Activated CD8-positive, alpha-beta memory T cell treated with anti-CD3 and anti-CD28 coated beads for 48 hours (primary cell): ENCODE data around the gene STK33.

Source experiments
- DNase-seq, 3 experiments: peaks; one replicate each; pipeline ENCODE4 v3.0.0-alpha.2; 2020; ENCODE audit warnings: low read depth in 2 of 3, low spot score in 2 of 3

STK33 gene

GRCh38 chr11:8375932-8376331 lies 218.1 kb downstream of the STK33 start:
- DNase-seq: no peak

GRCh38 chr11:8375460-8375859 lies 218.6 kb downstream of the STK33 start:
- DNase-seq: no peak

GRCh38 chr11:8374716-8375115 lies 219.3 kb downstream of the STK33 start:
- no peak for DNase-seq

GRCh38 chr11:8373519-8374432 lies 220.3 kb downstream of the STK33 start:
- DNase-seq: no peak

- DNase-seq: no peak
Observed at GRCh38 chr11:8372641-8373381, 221.2 kb downstream of the STK33 start.

- DNase-seq: no peak
Observed at GRCh38 chr11:8371516-8371884, 222.5 kb downstream of the STK33 start.

- DNase-seq: no peak
Observed at GRCh38 chr11:8370812-8371515, 223.1 kb downstream of the STK33 start.

- DNase-seq: no peak
Observed at GRCh38 chr11:8369592-8370205, 224.3 kb downstream of the STK33 start.

- no peak for DNase-seq
Observed at GRCh38 chr11:8368772-8369171, 225.3 kb downstream of the STK33 start.

GRCh38 chr11:8368194-8368593 lies 225.8 kb downstream of the STK33 start:
- DNase-seq: no peak

GRCh38 chr11:8366316-8366715 lies 227.7 kb downstream of the STK33 start:
- DNase-seq: no peak

- no peak for DNase-seq
Observed at GRCh38 chr11:8365216-8365941, 228.6 kb downstream of the STK33 start.

- DNase-seq: no peak
Observed at GRCh38 chr11:8363921-8364320, 230.1 kb downstream of the STK33 start.

- no peak for DNase-seq
Observed at GRCh38 chr11:8362899-8363298, 231.1 kb downstream of the STK33 start.

GRCh38 chr11:8362491-8362890 lies 231.5 kb downstream of the STK33 start:
- DNase-seq: no peak

- no peak for DNase-seq
Observed at GRCh38 chr11:8361664-8362210, 232.3 kb downstream of the STK33 start.

GRCh38 chr11:8361206-8361605 lies 232.8 kb downstream of the STK33 start:
- no peak for DNase-seq

GRCh38 chr11:8360086-8360828 lies 233.8 kb downstream of the STK33 start:
- DNase-seq: no peak

- no peak for DNase-seq
Observed at GRCh38 chr11:8359521-8359920, 234.5 kb downstream of the STK33 start.
